Anterior cingulate cortex (tissue), 58 donors: Measurements from ENCODE around the gene SRPK2.
"Not testable (repeated sequence)": the region's sequence is repeated elsewhere in the genome, so short reads cannot be mapped to it uniquely, and the experiment has no call there.

ENCODE experiments used
- DNase-seq, 58 donors: peaks; one replicate each; lab custom pipeline; 2025; lab: John Stamatoyannopoulos, UW

Gene SRPK2

GRCh38 chr7:105278565-105278964, 110.2 kb downstream of the SRPK2 start:
- DNase-seq: no peak

GRCh38 chr7:105277341-105277740, 111.4 kb downstream of the SRPK2 start:
- no peak for DNase-seq

GRCh38 chr7:105270117-105270516, 118.6 kb downstream of the SRPK2 start:
- no peak for DNase-seq

- peak in 1 of 58 donors; percentile 25 for DNase-seq
Observed at GRCh38 chr7:105269397-105269796, 119.3 kb downstream of the SRPK2 start.

- peak in 12 of 58 donors; percentile 3 to 83 (median 14) for DNase-seq
Observed at GRCh38 chr7:105268511-105269392, 120.0 kb downstream of the SRPK2 start.

GRCh38 chr7:105268056-105268455, 120.7 kb downstream of the SRPK2 start:
- DNase-seq: no peak

GRCh38 chr7:105267244-105267643, 121.5 kb downstream of the SRPK2 start:
- no peak for DNase-seq

- DNase-seq: no peak
Observed at GRCh38 chr7:105264707-105265106, 124.0 kb downstream of the SRPK2 start.

GRCh38 chr7:105261689-105262088, 127.0 kb downstream of the SRPK2 start:
- no peak for DNase-seq

GRCh38 chr7:105260201-105260871, 128.4 kb downstream of the SRPK2 start:
- DNase-seq: not testable (repeated sequence)

GRCh38 chr7:105258919-105259318, 129.8 kb downstream of the SRPK2 start:
- not testable (repeated sequence) for DNase-seq

- no peak for DNase-seq
Observed at GRCh38 chr7:105257338-105257737, 131.4 kb downstream of the SRPK2 start.

- DNase-seq: no peak
Observed at GRCh38 chr7:105256761-105257231, 131.9 kb downstream of the SRPK2 start.

GRCh38 chr7:105250706-105251105, 138.0 kb downstream of the SRPK2 start:
- no peak for DNase-seq

GRCh38 chr7:105250239-105250638, 138.5 kb downstream of the SRPK2 start:
- no peak for DNase-seq

GRCh38 chr7:105249216-105249615, 139.5 kb downstream of the SRPK2 start:
- DNase-seq: no peak

GRCh38 chr7:105246679-105247078, 142.0 kb downstream of the SRPK2 start:
- no peak for DNase-seq

GRCh38 chr7:105246256-105246655, 142.5 kb downstream of the SRPK2 start:
- DNase-seq: no peak

- DNase-seq: no peak
Observed at GRCh38 chr7:105245398-105246114, 143.2 kb downstream of the SRPK2 start.

- no peak for DNase-seq
Observed at GRCh38 chr7:105244594-105244993, 144.1 kb downstream of the SRPK2 start.

- DNase-seq: no peak
Observed at GRCh38 chr7:105241198-105241597, 147.5 kb downstream of the SRPK2 start.
